Measurements from ENCODE around the gene INTS11. TPM values are rescaled to one million over a fixed set of nuclear protein-coding genes. Genes with fewer than 3 reads are reported as not detected.

The INTS11 gene
- polyA plus RNA-seq, 1 experiment: 52.8 TPM

GRCh38 chr1:1262758-1263157 is 61.7 kb downstream of the INTS11 start:
- no peaks in the 10 kb centered on the region; the same call in 1 of the 2 replicates for H3K9me3 ChIP-seq (ENCODE audit: control insufficient read depth, insufficient read depth, low read length)
- no peak for TF ChIP-seq CTCF (IDR thresholded peaks at IDR 0.05; ENCODE audit: low read depth, low read length)
- no peak overlapping the region for H3K4me3 ChIP-seq (ENCODE audit: low read depth, low read length)
- ChIA-PET CTCF (no interaction called here), POLR2A (interaction anchor here (1.8 kb wide), 1 partner anchor 11 kb away, joined by 4 read pairs; the partner anchor contains the start of gene UBE2J2)
- H3K27ac ChIP-seq (ENCODE audit: low read depth, low read length): no peak overlapping the region
- no peaks in the 10 kb centered on the region for H3K27me3 ChIP-seq (ENCODE audit: control insufficient read depth, insufficient read depth, low read length)
- DNase-seq (ENCODE audit: low read depth, low spot score): no peak

- CTCF ChIA-PET: no interaction called here
- no peak for TF ChIP-seq CTCF (IDR thresholded peaks at IDR 0.05; ENCODE audit: low read depth, low read length)
- Histone ChIP-seq H3K27ac (ENCODE audit: low read depth, low read length) (no peak overlapping the region), H3K4me3 (ENCODE audit: low read depth, low read length) (no peak overlapping the region), H3K9me3 (ENCODE audit: control insufficient read depth, insufficient read depth, low read length) (no peaks in the 10 kb centered on the region; the same call in 1 of the 2 replicates), H3K27me3 (ENCODE audit: control insufficient read depth, insufficient read depth, low read length) (no peaks in the 10 kb centered on the region)
- DNase-seq (ENCODE audit: low read depth, low spot score): no peak
- POLR2A ChIA-PET: interaction anchor here (1.8 kb wide), 1 partner anchor 12 kb away, joined by 4 read pairs; the partner anchor contains the start of gene UBE2J2
Measured at GRCh38 chr1:1262071-1262470, 62.4 kb downstream of the INTS11 start.

Small RNA genes lying within 50 kb of the gene (small RNA-seq; reads per million reads assigned to genes)
- gene MIR6726 (ENCODE audit: insufficient read length, low read depth): not detected

Other genes with a start within 250 kb of the INTS11 start
- 2.3 and 3.2 TPM in 2 replicates for gene C1orf159, start 208.6 kb downstream of the INTS11 start, polyA plus RNA-seq (2011; rRNA removed)
- not detected in 2 replicates for gene TTLL10, start 150.8 kb downstream of the INTS11 start, polyA plus RNA-seq (2011; rRNA removed)
- gene TNFRSF18, start 118.1 kb downstream of the INTS11 start, polyA plus RNA-seq (2011; rRNA removed): 1.0 and 2.1 TPM in 2 replicates
- gene TNFRSF4, start 110.5 kb downstream of the INTS11 start, polyA plus RNA-seq (2011; rRNA removed): 0.07 and 0.24 TPM in 2 replicates
- gene SDF4, start 92.7 kb downstream of the INTS11 start, polyA plus RNA-seq (2011; rRNA removed): 109 and 115 TPM in 2 replicates
- gene B3GALT6, start 92.4 kb downstream of the INTS11 start, polyA plus RNA-seq (2011; rRNA removed): 15.2 and 15.7 TPM in 2 replicates
- 0.21 and 0.51 TPM in 2 replicates for gene C1QTNF12, start 77.9 kb downstream of the INTS11 start, polyA plus RNA-seq (2011; rRNA removed)
- gene UBE2J2, start 50.8 kb downstream of the INTS11 start, polyA plus RNA-seq (2011; rRNA removed): 31.1 and 31.4 TPM in 2 replicates
- 1.5 and 1.8 TPM in 2 replicates for gene SCNN1D, start 44.2 kb downstream of the INTS11 start, polyA plus RNA-seq (2011; rRNA removed)
- gene ACAP3, start 16.7 kb downstream of the INTS11 start, polyA plus RNA-seq (2011; rRNA removed): 17.5 and 24.8 TPM in 2 replicates
- gene PUSL1, start 16.1 kb downstream of the INTS11 start, polyA plus RNA-seq (2011; rRNA removed): 9.6 and 15.6 TPM in 2 replicates
- gene CPTP, start 142 bp upstream of the INTS11 start, polyA plus RNA-seq (2011; rRNA removed): 7.1 and 9.5 TPM in 2 replicates
- gene TAS1R3, start 6.6 kb upstream of the INTS11 start, polyA plus RNA-seq (2011; rRNA removed): 0.10 and 0.11 TPM in 2 replicates
- 8.9 and 13.6 TPM in 2 replicates for gene DVL1, start 24.8 kb upstream of the INTS11 start, polyA plus RNA-seq (2011; rRNA removed)
- 186 and 275 TPM in 2 replicates for gene MXRA8, start 33.9 kb upstream of the INTS11 start, polyA plus RNA-seq (2011; rRNA removed)
- gene AURKAIP1, start 50.5 kb upstream of the INTS11 start, polyA plus RNA-seq (2011; rRNA removed): 54.3 and 71.2 TPM in 2 replicates
- 169 and 181 TPM in 2 replicates for gene CCNL2, start 74.7 kb upstream of the INTS11 start, polyA plus RNA-seq (2011; rRNA removed)
- gene MRPL20, start 82.6 kb upstream of the INTS11 start, polyA plus RNA-seq (2011; rRNA removed): 131 and 140 TPM in 2 replicates
- 0.16 and 0.24 TPM in 2 replicates for gene ANKRD65, start 96.6 kb upstream of the INTS11 start, polyA plus RNA-seq (2011; rRNA removed)
- 3.9 and 5.3 TPM in 2 replicates for gene VWA1, start 111.0 kb upstream of the INTS11 start, polyA plus RNA-seq (2011; rRNA removed)
- 0.04 TPM in 1 of 2 replicates, not detected in the other for gene ATAD3C, start 125.0 kb upstream of the INTS11 start, polyA plus RNA-seq (2011; rRNA removed)
- 7.7 and 10.2 TPM in 2 replicates for gene ATAD3B, start 147.1 kb upstream of the INTS11 start, polyA plus RNA-seq (2011; rRNA removed)
- gene ATAD3A, start 187.5 kb upstream of the INTS11 start, polyA plus RNA-seq (2011; rRNA removed): 8.5 and 11.0 TPM in 2 replicates
- 5.1 and 7.2 TPM in 2 replicates for gene TMEM240, start 216.0 kb upstream of the INTS11 start, polyA plus RNA-seq (2011; rRNA removed)